GM20000 (cell line): ENCODE measurements around the gene PTPRT.

Experiments used
- DNase-seq: peaks from one replicate; pipeline ENCODE4 v3.0.0; 2012; ENCODE audit warnings: low spot score
- CTCF ChIP-seq: IDR thresholded peaks from 2 replicates; pipeline ENCODE4 v1.5.1; 2012; ENCODE audit warnings: mild to moderate bottlenecking, control low read depth; ENCODE audit errors: extremely low read depth, missing control alignments

PTPRT gene

GRCh38 chr20:42429761-42430458 is 759.8 kb downstream of the PTPRT start:
- no peak for DNase-seq
- no peak for TF ChIP-seq CTCF

GRCh38 chr20:42419814-42420532 is 769.7 kb downstream of the PTPRT start:
- DNase-seq, result no peak
- no peak for TF ChIP-seq CTCF

GRCh38 chr20:42406826-42407225 is 782.9 kb downstream of the PTPRT start:
- TF ChIP-seq CTCF, result no peak
- no peak for DNase-seq

- TF ChIP-seq CTCF, result no peak
- no peak for DNase-seq
These were observed 787.3 kb downstream of the PTPRT start for GRCh38 chr20:42402455-42402854.

- DNase-seq, result no peak
- no peak for TF ChIP-seq CTCF
These were observed 788.1 kb downstream of the PTPRT start for GRCh38 chr20:42401613-42402012.

- DNase-seq, result no peak
- TF ChIP-seq CTCF, result no peak
These were observed 789.9 kb downstream of the PTPRT start for GRCh38 chr20:42399802-42400201.

GRCh38 chr20:42392442-42392841 is 797.3 kb downstream of the PTPRT start:
- DNase-seq, result no peak
- no peak for TF ChIP-seq CTCF
